Measurements from ENCODE around the gene ANO10. TPM values are rescaled to one million over a fixed set of nuclear protein-coding genes. Genes with fewer than 3 reads are reported as not detected.

Gene ANO10
- total RNA-seq, 1 donor from 2014 or later, result 32.8 TPM

DNA sequence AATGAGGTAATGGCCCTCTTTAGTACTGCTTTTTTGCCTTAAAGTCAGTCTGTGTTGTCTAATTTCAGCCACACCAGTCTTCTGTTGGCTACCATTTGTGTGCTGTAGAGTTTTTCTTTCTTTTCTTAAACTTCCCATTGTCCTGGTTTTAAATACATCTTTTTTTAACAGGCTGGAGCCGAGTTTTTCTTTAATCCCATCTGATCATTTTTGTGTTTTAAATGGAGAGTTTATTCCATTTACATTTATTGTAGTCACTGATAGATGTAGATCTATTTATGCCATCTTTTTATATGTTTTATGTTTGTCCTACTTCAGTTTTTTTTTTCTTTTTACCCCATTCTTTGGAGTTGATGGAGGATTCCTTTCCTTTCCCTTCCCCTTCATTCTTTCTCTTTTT, 286.0 kb downstream of the ANO10 start:
- H3K27ac Mint-ChIP-seq (ENCODE audit: unreplicated experiment), result no peak overlapping the region
- peaks cover 65% of the 10 kb centered on the region for H3K36me3 Mint-ChIP-seq (ENCODE audit: unreplicated experiment)
- peaks cover 30% of the 10 kb centered on the region for H3K9me3 Mint-ChIP-seq (ENCODE audit: unreplicated experiment)
- no peaks in the 10 kb centered on the region for H3K27me3 Mint-ChIP-seq (ENCODE audit: unreplicated experiment)
- H3K4me1 Mint-ChIP-seq (ENCODE audit: unreplicated experiment), result peaks cover 3% of the 10 kb centered on the region
- H3K4me3 Mint-ChIP-seq (ENCODE audit: unreplicated experiment), result no peak overlapping the region
- no peak for DNase-seq (ENCODE audit: extremely low spot score, unreplicated experiment)
- TF ChIP-seq, protein P1, sequence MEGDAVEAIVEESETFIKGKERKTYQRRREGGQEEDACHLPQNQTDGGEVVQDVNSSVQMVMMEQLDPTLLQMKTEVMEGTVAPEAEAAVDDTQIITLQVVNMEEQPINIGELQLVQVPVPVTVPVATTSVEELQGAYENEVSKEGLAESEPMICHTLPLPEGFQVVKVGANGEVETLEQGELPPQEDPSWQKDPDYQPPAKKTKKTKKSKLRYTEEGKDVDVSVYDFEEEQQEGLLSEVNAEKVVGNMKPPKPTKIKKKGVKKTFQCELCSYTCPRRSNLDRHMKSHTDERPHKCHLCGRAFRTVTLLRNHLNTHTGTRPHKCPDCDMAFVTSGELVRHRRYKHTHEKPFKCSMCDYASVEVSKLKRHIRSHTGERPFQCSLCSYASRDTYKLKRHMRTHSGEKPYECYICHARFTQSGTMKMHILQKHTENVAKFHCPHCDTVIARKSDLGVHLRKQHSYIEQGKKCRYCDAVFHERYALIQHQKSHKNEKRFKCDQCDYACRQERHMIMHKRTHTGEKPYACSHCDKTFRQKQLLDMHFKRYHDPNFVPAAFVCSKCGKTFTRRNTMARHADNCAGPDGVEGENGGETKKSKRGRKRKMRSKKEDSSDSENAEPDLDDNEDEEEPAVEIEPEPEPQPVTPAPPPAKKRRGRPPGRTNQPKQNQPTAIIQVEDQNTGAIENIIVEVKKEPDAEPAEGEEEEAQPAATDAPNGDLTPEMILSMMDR (IDR thresholded peaks at IDR 0.05), result no peak

DNA sequence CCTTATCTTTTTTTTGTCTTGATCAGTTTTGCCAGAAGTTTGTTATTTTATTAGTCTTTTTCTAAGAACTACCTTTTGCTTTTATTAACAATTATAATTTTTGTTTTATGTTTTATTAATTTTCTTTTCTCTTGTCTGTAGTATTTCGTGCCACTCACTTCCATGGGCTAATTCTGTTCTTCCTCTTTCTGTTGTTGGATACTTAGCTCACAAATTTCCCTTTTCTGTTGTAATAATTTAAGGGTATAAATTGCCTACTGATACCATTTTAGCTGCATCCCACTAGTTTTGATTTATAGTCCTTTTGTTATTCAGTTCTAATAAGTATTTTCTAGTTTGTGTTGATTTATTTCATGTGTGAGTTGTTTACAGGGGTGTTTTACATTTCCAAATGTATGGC, 286.8 kb downstream of the ANO10 start:
- no peaks in the 10 kb centered on the region for H3K27me3 Mint-ChIP-seq (ENCODE audit: unreplicated experiment)
- H3K4me3 Mint-ChIP-seq (ENCODE audit: unreplicated experiment), result no peak overlapping the region
- DNase-seq (ENCODE audit: extremely low spot score, unreplicated experiment), result no peak
- H3K27ac Mint-ChIP-seq (ENCODE audit: unreplicated experiment), result no peak overlapping the region
- peaks cover 3% of the 10 kb centered on the region for H3K4me1 Mint-ChIP-seq (ENCODE audit: unreplicated experiment)
- H3K36me3 Mint-ChIP-seq (ENCODE audit: unreplicated experiment), result peaks cover 59% of the 10 kb centered on the region
- H3K9me3 Mint-ChIP-seq (ENCODE audit: unreplicated experiment), result peaks cover 27% of the 10 kb centered on the region
- TF ChIP-seq, protein P1 (IDR thresholded peaks at IDR 0.05), result no peak

GRCh38 chr3:43331381-43331780, 290.4 kb downstream of the ANO10 start:
- Mint-ChIP-seq H3K27me3 (ENCODE audit: unreplicated experiment) (no peaks in the 10 kb centered on the region), H3K9me3 (ENCODE audit: unreplicated experiment) (peaks cover 11% of the 10 kb centered on the region), H3K4me1 (ENCODE audit: unreplicated experiment) (peaks cover 21% of the 10 kb centered on the region), H3K4me3 (ENCODE audit: unreplicated experiment) (no peak overlapping the region), H3K27ac (ENCODE audit: unreplicated experiment) (no peak overlapping the region), H3K36me3 (ENCODE audit: unreplicated experiment) (peaks cover 33% of the 10 kb centered on the region)
- TF ChIP-seq, protein P1 (IDR thresholded peaks at IDR 0.05), result no peak
- DNase-seq (ENCODE audit: extremely low spot score, unreplicated experiment), result no peak

DNA sequence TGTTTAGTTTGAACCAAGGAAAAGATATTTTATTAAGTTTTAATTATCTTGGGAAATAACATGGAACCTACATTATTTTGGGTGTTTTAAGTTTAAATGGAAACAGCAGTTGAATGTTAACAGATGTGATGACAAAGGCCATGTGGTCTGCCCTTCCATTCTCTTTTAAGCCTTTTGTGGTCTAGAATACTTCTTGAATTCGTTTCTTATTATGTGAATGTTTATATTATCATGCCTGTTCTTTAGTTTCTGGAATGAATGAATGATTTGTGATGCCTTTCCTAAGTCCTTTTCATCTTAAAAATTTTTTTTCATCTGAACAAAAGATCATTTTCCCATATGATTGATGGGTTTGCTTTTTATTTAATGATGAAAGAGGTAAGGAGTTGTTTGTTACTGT, 290.8 kb downstream of the ANO10 start:
- no peak for DNase-seq (ENCODE audit: extremely low spot score, unreplicated experiment)

GRCh38 chr3:43328653-43329052, 293.2 kb downstream of the ANO10 start:
- Mint-ChIP-seq H3K9me3 (ENCODE audit: unreplicated experiment) (no peaks in the 10 kb centered on the region), H3K4me1 (ENCODE audit: unreplicated experiment) (peaks cover 22% of the 10 kb centered on the region), H3K27ac (ENCODE audit: unreplicated experiment) (no peak overlapping the region), H3K36me3 (ENCODE audit: unreplicated experiment) (peaks cover 17% of the 10 kb centered on the region), H3K4me3 (ENCODE audit: unreplicated experiment) (no peak overlapping the region), H3K27me3 (ENCODE audit: unreplicated experiment) (no peaks in the 10 kb centered on the region)
- no peak for DNase-seq (ENCODE audit: extremely low spot score, unreplicated experiment)
- TF ChIP-seq, protein P1 (IDR thresholded peaks at IDR 0.05), result no peak

More for the DNA sequence above, 290.8 kb downstream of the ANO10 start:
- no peak overlapping the region for H3K27ac Mint-ChIP-seq (ENCODE audit: unreplicated experiment)
- peaks cover 11% of the 10 kb centered on the region for H3K9me3 Mint-ChIP-seq (ENCODE audit: unreplicated experiment)
- no peak overlapping the region for H3K4me3 Mint-ChIP-seq (ENCODE audit: unreplicated experiment)
- H3K27me3 Mint-ChIP-seq (ENCODE audit: unreplicated experiment), result no peaks in the 10 kb centered on the region
- TF ChIP-seq, protein P1 (IDR thresholded peaks at IDR 0.05), result no peak
- peaks cover 22% of the 10 kb centered on the region for H3K4me1 Mint-ChIP-seq (ENCODE audit: unreplicated experiment)
- H3K36me3 Mint-ChIP-seq (ENCODE audit: unreplicated experiment), result peaks cover 30% of the 10 kb centered on the region
